ENCODE measurements around the gene WBP1. TPM values are rescaled to one million over a fixed set of nuclear protein-coding genes. Genes with fewer than 3 reads are reported as not detected.
A peak's percentile ranks its signal among the peaks of the same experiment; 100 is the strongest.
"Not testable (repeated sequence)": the region's sequence is repeated elsewhere in the genome, so short reads cannot be mapped to it uniquely, and the experiment has no call there.

The WBP1 gene
- polyA plus RNA-seq, 1 donor, result 75.4 TPM

DNA sequence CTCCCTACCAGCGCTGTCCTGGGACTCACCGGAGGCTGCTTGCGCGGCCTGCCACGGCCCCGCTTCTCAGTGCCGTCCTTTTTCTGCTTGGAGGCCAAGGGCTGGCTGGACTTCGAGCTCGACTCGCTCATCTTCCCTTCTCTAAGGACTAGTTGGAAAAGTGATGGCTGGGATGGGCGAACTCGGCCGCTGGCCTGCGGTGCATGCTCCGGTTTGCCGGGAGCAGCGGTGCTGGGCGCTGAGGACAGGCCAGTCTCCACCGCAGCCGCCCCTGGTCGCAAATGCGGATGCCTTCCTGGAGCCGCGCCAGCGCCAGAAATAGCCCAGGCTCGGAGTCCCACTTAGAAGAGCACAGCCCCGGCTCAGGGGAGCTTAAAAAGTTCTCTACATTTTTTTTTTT lies 39.9 kb upstream of the WBP1 start:
- H3K9me3 ChIP-seq (ENCODE audit: control insufficient read depth, low read depth, low read length), result peaks cover 5% of the 10 kb centered on the region
- H3K36me3 ChIP-seq (ENCODE audit: control insufficient read depth, insufficient read depth, low read length), result no peaks in the 10 kb centered on the region
- peaks cover 33% of the 10 kb centered on the region for H3K4me1 ChIP-seq (ENCODE audit: control insufficient read depth, insufficient read depth, low read length)
- no peak for DNase-seq
- H3K27me3 ChIP-seq (ENCODE audit: control insufficient read depth, insufficient read depth, low read length), result peaks cover 20% of the 10 kb centered on the region
- WGBS (ENCODE audit: insufficient coverage, low lambda C conversion rate), result no CpG with 5 or more reads among the region's 27 CpGs
- no peak overlapping the region for H3K4me3 ChIP-seq (ENCODE audit: low read length)
- H3K27ac ChIP-seq (ENCODE audit: low read length), result no peak overlapping the region

DNA sequence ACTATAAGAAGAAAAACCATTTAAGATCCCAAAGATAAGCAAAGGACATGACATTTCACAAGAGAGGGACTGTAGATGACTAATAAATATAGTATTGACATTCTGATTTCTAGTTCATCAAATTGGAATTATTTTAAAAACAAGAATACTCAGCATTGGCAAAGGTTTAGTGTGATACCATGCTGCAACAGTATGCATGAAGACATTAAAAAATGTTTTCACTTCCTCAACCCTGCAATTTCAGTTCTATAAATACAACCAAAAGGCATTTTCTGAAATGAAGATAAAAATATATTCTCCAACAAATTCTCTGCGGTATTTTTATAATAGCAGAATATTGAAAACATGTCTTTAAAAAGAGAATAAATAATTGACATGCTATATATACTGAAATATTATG lies 38.9 kb upstream of the WBP1 start:
- Histone ChIP-seq H3K27ac (ENCODE audit: low read length) (no peak overlapping the region), H3K4me3 (ENCODE audit: low read length) (no peak overlapping the region), H3K4me1 (ENCODE audit: control insufficient read depth, insufficient read depth, low read length) (peaks cover 33% of the 10 kb centered on the region), H3K9me3 (ENCODE audit: control insufficient read depth, low read depth, low read length) (peaks cover 5% of the 10 kb centered on the region), H3K36me3 (ENCODE audit: control insufficient read depth, insufficient read depth, low read length) (peaks cover 2% of the 10 kb centered on the region), H3K27me3 (ENCODE audit: control insufficient read depth, insufficient read depth, low read length) (peaks cover 20% of the 10 kb centered on the region)
- DNase-seq, result no peak
- WGBS (ENCODE audit: insufficient coverage, low lambda C conversion rate), result 89% methylated on average over 1 of the region's 1 CpG

DNA sequence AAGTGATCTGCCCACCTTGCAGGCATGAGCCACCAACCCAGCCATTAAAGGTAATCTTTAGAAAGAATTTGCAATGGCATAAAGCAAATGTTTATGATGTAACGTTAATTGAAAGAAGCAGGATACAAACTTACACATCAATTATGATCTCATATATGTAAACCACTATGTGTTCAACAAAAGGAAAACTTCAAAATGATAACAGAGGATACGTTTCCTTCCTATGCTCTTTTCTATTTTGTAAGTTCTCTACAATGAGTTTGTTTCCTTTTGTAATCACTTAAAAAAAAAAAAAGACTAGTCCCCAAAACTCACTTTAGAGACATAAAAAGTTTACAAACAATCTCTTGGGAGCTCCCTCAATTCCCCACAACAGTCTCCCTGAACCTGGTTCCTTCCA lies 38.2 kb upstream of the WBP1 start:
- Histone ChIP-seq H3K27ac (ENCODE audit: low read length) (no peak overlapping the region), H3K36me3 (ENCODE audit: control insufficient read depth, insufficient read depth, low read length) (peaks cover 9% of the 10 kb centered on the region), H3K27me3 (ENCODE audit: control insufficient read depth, insufficient read depth, low read length) (peaks cover 16% of the 10 kb centered on the region), H3K4me3 (ENCODE audit: low read length) (no peak overlapping the region), H3K9me3 (ENCODE audit: control insufficient read depth, low read depth, low read length) (no peaks in the 10 kb centered on the region), H3K4me1 (ENCODE audit: control insufficient read depth, insufficient read depth, low read length) (peaks cover 34% of the 10 kb centered on the region)
- 89% methylated on average over 1 of the region's 2 CpGs for WGBS (ENCODE audit: insufficient coverage, low lambda C conversion rate)
- no peak for DNase-seq

DNA sequence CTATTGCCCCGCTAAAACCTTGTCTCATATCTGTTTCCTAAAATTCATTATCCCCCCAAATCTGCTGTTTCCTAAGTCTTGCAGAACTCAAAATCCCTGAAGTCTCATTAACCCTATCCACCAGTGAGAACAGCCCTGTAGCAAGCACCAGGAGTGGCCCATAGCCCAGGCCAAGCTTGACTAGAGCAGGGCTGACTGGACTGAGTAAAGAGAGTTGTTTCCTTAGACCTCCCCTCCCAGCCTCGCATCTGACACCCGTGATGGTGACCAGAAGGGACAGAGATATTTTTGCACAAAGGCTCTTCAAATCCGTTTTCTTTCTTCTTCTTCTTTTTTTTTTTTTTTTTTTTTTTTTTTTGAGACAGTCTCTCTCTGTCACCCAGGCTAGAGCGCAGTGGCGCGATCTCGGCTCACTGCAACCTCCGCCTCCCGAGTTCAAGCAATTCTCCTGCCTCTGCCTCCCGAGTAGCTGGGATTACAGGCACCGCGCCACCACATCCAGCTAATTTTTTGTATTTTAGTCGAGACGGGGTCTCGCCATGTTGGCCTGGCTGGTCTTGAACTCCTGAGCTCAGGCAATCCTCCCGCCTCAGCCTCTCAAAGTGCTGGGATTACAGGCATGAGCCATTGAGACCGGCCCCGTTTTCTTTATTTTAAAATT lies 37.7 kb upstream of the WBP1 start:
- DNase-seq; H3K9me3 ChIP-seq (ENCODE audit: control insufficient read depth, low read depth, low read length); H3K27ac ChIP-seq (ENCODE audit: low read length): not testable (repeated sequence)
- Histone ChIP-seq H3K36me3 (ENCODE audit: control insufficient read depth, insufficient read depth, low read length) (peaks cover 14% of the 10 kb centered on the region), H3K4me1 (ENCODE audit: control insufficient read depth, insufficient read depth, low read length) (peaks cover 34% of the 10 kb centered on the region), H3K27me3 (ENCODE audit: control insufficient read depth, insufficient read depth, low read length) (peaks cover 10% of the 10 kb centered on the region), H3K4me3 (ENCODE audit: low read length) (peak overlapping the region; percentile 70)
- WGBS (ENCODE audit: insufficient coverage, low lambda C conversion rate), result 59% methylated on average over 3 of the region's 19 CpGs

DNA sequence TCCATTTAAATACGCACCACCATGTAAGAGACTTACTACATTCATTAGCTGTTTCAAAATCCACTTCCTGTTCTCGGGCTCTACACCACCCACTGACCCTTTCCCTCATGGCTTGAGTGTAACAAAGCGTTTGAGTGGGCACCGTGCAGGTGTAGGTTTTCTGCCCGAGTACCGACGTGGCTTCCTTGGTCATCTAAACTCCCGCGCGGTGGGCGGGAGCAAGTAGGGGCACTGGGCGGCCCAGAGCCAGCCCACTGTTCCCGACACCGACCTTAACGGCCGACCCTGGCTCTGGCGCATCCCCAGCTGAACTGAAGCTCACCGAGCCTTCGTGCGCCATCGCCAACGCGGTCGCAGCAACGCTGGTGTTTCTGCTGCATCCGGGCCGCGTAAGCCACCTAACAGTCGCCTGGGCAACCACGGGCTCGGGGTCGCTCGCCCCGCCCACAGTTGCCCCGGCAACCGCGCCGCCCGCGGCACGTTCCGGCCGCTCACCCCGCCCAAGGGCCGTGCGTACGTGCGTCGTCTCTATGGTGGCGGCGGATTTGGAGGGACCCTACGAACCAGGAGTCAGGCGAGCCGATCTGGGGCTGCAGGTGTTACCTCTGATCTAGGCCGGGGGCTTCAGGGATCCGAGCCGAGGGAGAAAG lies 36.9 kb upstream of the WBP1 start, which contains the start of the genes C2orf81 and WDR54:
TSS of gene C2orf81 (minus strand) at position 399 of the 650 bp plus-strand sequence. CDS start at position 340, 59 bp downstream.
TSS of gene WDR54 (plus strand) at position 510 of the 650 bp plus-strand sequence. CDS start 424 bp downstream, outside the sequence.
- peak; percentile 81 to 83 for DNase-seq
- H3K27ac ChIP-seq (ENCODE audit: low read length), result peak within 1 kb of the TSS; percentile 39
- H3K4me1 ChIP-seq (ENCODE audit: control insufficient read depth, insufficient read depth, low read length), result peaks cover 36% of the 10 kb centered on the region

DNA sequence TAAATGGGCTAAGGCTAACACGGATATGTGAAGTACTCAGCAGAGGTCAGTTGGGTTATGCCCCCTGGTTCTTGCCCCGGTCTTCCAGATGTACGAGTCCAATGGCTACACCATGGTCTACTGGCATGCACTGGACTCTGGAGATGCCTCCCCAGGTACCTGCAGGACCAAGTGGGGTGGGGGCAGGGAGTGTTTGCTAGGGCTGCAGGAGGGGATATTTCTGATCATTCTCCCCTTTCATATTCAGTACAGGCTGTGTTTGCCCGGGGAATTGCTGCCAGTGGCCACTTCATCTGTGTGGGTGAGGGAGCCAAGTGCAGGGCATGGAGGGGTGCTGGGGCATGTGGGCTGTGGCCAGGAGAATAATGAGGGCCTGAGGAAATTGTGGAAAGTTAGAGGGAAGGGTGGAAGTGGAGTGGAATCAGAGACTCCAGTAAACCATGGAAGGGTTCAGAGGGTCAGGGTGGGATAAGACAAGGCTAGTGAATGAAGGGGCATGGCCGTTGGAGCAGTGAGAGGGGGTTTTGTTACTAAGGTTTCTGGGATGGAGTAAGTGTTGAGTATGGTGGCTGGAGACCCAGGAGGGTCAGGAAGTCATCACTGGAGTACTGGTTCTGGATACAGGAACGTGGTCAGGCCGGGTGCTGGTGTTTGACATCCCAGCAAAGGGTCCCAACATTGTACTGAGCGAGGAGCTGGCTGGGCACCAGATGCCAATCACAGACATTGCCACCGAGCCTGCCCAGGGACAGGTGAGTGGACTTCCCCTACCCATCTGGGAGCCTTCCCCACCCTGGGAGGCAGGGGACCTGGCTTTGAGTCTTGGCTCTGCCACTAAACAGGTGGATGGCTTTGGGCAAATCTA lies 34.8 kb upstream of the WBP1 start:
- WGBS (ENCODE audit: insufficient coverage, low lambda C conversion rate), result no CpG with 5 or more reads among the region's 9 CpGs
- H3K36me3 ChIP-seq (ENCODE audit: control insufficient read depth, insufficient read depth, low read length), result peaks cover 41% of the 10 kb centered on the region
- DNase-seq, result peak in 1 of 2 donors; percentile 6
- no peaks in the 10 kb centered on the region for H3K9me3 ChIP-seq (ENCODE audit: control insufficient read depth, low read depth, low read length)
- peaks cover 51% of the 10 kb centered on the region for H3K4me1 ChIP-seq (ENCODE audit: control insufficient read depth, insufficient read depth, low read length)
- no peak overlapping the region for H3K27ac ChIP-seq (ENCODE audit: low read length)
- peaks cover 2% of the 10 kb centered on the region for H3K27me3 ChIP-seq (ENCODE audit: control insufficient read depth, insufficient read depth, low read length)
- H3K4me3 ChIP-seq (ENCODE audit: low read length), result no peak overlapping the region

More for the DNA sequence above, 36.9 kb upstream of the WBP1 start, which contains the start of the genes C2orf81 and WDR54:
- Histone ChIP-seq H3K9me3 (ENCODE audit: control insufficient read depth, low read depth, low read length) (no peaks in the 10 kb centered on the region), H3K27me3 (ENCODE audit: control insufficient read depth, insufficient read depth, low read length) (peaks cover 5% of the 10 kb centered on the region), H3K4me3 (ENCODE audit: low read length) (peak within 1 kb of the TSS; percentile 70), H3K36me3 (ENCODE audit: control insufficient read depth, insufficient read depth, low read length) (peaks cover 22% of the 10 kb centered on the region)
- 38% methylated on average over 1 of the region's 57 CpGs for WGBS (ENCODE audit: insufficient coverage, low lambda C conversion rate)

DNA sequence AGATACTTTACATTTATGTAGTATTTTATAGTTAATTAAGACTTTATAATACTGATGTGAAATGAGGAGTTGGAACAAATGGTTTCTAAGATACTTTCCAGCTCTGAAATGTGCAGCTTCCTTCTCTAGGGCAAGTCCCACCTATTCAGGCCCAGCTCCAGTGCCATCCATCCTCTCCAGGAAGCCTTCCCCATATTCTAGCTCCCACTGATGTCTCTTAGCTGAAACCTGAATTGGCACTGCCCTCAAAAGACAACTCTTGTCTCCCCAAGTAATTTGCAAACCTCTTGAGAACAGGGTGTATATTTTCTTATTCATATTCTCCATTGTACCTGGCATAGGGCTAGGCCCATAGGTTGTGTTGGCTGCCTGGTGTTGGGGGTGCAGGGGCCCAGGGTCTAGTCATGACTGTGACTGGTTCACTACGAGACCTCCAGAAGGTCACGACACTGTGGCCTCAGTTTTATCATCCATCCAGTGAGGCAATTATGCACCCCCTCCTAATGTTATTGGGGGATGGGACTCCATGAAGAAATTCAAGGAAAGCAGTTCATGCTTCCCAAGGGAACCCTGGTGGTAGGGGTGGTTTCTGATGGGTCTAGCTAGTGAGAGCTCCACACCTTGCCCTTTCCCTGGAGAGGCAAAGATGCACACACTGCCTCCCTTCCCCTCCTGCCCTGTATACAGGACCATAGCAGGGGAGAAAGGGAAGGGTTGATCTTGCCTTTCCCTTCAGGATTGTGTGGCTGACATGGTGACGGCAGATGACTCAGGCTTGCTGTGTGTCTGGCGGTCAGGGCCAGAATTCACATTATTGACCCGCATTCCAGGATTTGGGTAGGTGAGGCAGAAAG lies 33.9 kb upstream of the WBP1 start:
- Histone ChIP-seq H3K27me3 (ENCODE audit: control insufficient read depth, insufficient read depth, low read length) (peaks cover 2% of the 10 kb centered on the region), H3K4me3 (ENCODE audit: low read length) (no peak overlapping the region), H3K9me3 (ENCODE audit: control insufficient read depth, low read depth, low read length) (no peaks in the 10 kb centered on the region), H3K36me3 (ENCODE audit: control insufficient read depth, insufficient read depth, low read length) (peaks cover 50% of the 10 kb centered on the region), H3K4me1 (ENCODE audit: control insufficient read depth, insufficient read depth, low read length) (peaks cover 60% of the 10 kb centered on the region), H3K27ac (ENCODE audit: low read length) (peak overlapping the region; percentile 62)
- no CpG with 5 or more reads among the region's 5 CpGs for WGBS (ENCODE audit: insufficient coverage, low lambda C conversion rate)
- DNase-seq, result peak in 1 of 2 donors; percentile 26

DNA sequence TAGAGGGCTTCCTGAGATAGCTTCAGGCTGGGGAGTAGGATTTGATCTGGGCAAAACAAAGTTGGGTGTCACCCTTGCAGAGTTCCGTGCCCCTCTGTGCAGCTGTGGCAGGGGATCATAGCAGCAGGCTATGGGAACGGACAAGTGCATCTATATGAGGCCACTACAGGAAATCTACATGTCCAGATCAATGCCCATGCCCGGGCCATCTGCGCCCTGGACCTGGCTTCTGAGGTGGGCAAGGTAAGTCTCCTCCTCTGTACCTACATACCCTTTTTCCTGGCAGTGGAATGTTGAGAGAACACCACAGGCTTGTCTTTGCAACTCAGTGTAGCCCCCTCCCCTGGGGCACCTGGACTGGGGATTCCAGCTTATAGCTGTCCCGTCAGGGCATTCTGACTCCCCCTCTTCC lies 33.2 kb upstream of the WBP1 start:
- Histone ChIP-seq H3K36me3 (ENCODE audit: control insufficient read depth, insufficient read depth, low read length) (peaks cover 56% of the 10 kb centered on the region), H3K4me3 (ENCODE audit: low read length) (no peak overlapping the region), H3K4me1 (ENCODE audit: control insufficient read depth, insufficient read depth, low read length) (peaks cover 66% of the 10 kb centered on the region), H3K9me3 (ENCODE audit: control insufficient read depth, low read depth, low read length) (no peaks in the 10 kb centered on the region), H3K27ac (ENCODE audit: low read length) (peak overlapping the region; percentile 62), H3K27me3 (ENCODE audit: control insufficient read depth, insufficient read depth, low read length) (peaks cover 2% of the 10 kb centered on the region)
- DNase-seq, result no peak
- WGBS (ENCODE audit: insufficient coverage, low lambda C conversion rate), result no CpG with 5 or more reads among the region's 5 CpGs

DNA sequence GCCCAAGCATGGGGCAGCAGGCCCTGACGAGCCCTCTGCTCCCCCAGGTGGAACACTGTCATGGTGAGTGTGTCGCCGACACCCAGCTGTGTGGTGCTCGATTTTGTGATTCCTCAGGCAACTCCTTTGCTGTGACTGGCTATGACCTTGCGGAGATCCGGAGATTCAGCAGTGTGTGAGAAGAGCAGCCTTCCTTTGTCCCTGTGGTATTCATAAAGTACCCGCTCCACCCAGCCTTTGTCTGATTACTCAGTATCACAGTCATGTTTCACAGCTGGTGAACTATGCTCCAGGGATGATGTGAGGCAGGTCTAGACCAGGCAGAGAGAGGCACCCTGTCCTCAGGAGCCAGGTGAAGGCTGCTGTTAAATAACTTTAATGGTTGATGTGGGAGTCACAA lies 32.7 kb upstream of the WBP1 start:
- H3K27ac ChIP-seq (ENCODE audit: low read length), result peak overlapping the region; percentile 62
- H3K27me3 ChIP-seq (ENCODE audit: control insufficient read depth, insufficient read depth, low read length), result no peaks in the 10 kb centered on the region
- DNase-seq, result peak; percentile 90 to 94
- no peaks in the 10 kb centered on the region for H3K9me3 ChIP-seq (ENCODE audit: control insufficient read depth, low read depth, low read length)
- WGBS (ENCODE audit: insufficient coverage, low lambda C conversion rate), result no CpG with 5 or more reads among the region's 7 CpGs
- H3K36me3 ChIP-seq (ENCODE audit: control insufficient read depth, insufficient read depth, low read length), result peaks cover 61% of the 10 kb centered on the region
- peaks cover 70% of the 10 kb centered on the region for H3K4me1 ChIP-seq (ENCODE audit: control insufficient read depth, insufficient read depth, low read length)
- H3K4me3 ChIP-seq (ENCODE audit: low read length), result no peak overlapping the region

All from large intestine (tissue), 3 donors.